Measurements from ENCODE around the gene RASD1. TPM values are rescaled to one million over a fixed set of nuclear protein-coding genes. Genes with fewer than 3 reads are reported as not detected.

RASD1 gene
- total RNA-seq, 1 experiment from 2014 or later, result 11.0 TPM

- Histone ChIP-seq H3K9me3 (no peaks in the 10 kb centered on the region), H3K4me3 (ENCODE audit: low read depth, low read length) (peak within 1 kb of the TSS; percentile 93), H3K36me3 (ENCODE audit: control insufficient read depth, insufficient read depth, low read length) (no peaks in the 10 kb centered on the region), H3K27me3 (replicated peaks; ENCODE audit: control insufficient read depth, insufficient read depth, low read length) (no peaks in the 10 kb centered on the region; the same call in 1 of the 2 replicates), H3K4me1 (peaks cover 12% of the 10 kb centered on the region; the same call in 1 of the 2 replicates)
- POLR2A ChIA-PET, result interaction anchor here (0.6 kb wide), 1 partner anchor 89 kb away, joined by 4 read pairs; no protein-coding TSS in a partner anchor
- H3K36me3 Mint-ChIP-seq (ENCODE audit: insufficient read depth, unreplicated experiment), result peaks cover 23% of the 10 kb centered on the region
- H3K4me3 Mint-ChIP-seq (ENCODE audit: unreplicated experiment), result peak within 1 kb of the TSS; percentile 93
- DNase-seq, result peak; percentile 95 to 97
- H3K27me3 Mint-ChIP-seq (ENCODE audit: insufficient read depth, unreplicated experiment), result peaks cover 7% of the 10 kb centered on the region
- no peaks in the 10 kb centered on the region for H3K9me3 Mint-ChIP-seq (ENCODE audit: unreplicated experiment)
- peak within 1 kb of the TSS; percentile 97 for H3K27ac Mint-ChIP-seq (ENCODE audit: unreplicated experiment)
- BruUV-seq (replicated peaks), result TSS peak; percentile 62
- CTCF ChIA-PET, result interaction anchor here (0.7 kb wide), 1 partner anchor 156 kb away, joined by 3 read pairs; no protein-coding TSS in a partner anchor
- no peaks in the 10 kb centered on the region for H3K4me1 Mint-ChIP-seq (ENCODE audit: low read depth, unreplicated experiment)
- no peak for TF ChIP-seq CTCF (IDR thresholded peaks at IDR 0.05; ENCODE audit: insufficient read depth in 1 of 2, low read depth in 1 of 2, low read length in 1 of 2, severe bottlenecking in 1 of 2, unreplicated experiment in 1 of 2)
- intact Hi-C loops (cut with micrococcal nuclease; ENCODE audit: unreplicated experiment), result loop anchor here (2.0 kb wide), 2 partner anchors 20 to 30 kb away; partner anchors contain the start of gene RASD1
These were observed 19.2 kb downstream of the RASD1 start, which contains the start of gene MED9 for GRCh38 chr17:17476865-17477467. TSS of gene MED9 (plus strand) at chr17:17477000. CDS start at chr17:17477042, 42 bp downstream.

GRCh38 chr17:17474341-17474740 lies 21.9 kb downstream of the RASD1 start:
- no peaks in the 10 kb centered on the region for H3K36me3 ChIP-seq (ENCODE audit: control insufficient read depth, insufficient read depth, low read length)
- no peak for DNase-seq
- Mint-ChIP-seq H3K4me3 (ENCODE audit: unreplicated experiment) (no peak overlapping the region), H3K9me3 (ENCODE audit: unreplicated experiment) (no peaks in the 10 kb centered on the region), H3K4me1 (ENCODE audit: low read depth, unreplicated experiment) (no peaks in the 10 kb centered on the region), H3K27me3 (ENCODE audit: insufficient read depth, unreplicated experiment) (peaks cover 7% of the 10 kb centered on the region), H3K27ac (ENCODE audit: unreplicated experiment) (no peak overlapping the region), H3K36me3 (ENCODE audit: insufficient read depth, unreplicated experiment) (peaks cover 13% of the 10 kb centered on the region)
- ChIA-PET POLR2A (no interaction called here), CTCF (no interaction called here)
- no peak for TF ChIP-seq CTCF (IDR thresholded peaks at IDR 0.05; ENCODE audit: insufficient read depth in 1 of 2, low read depth in 1 of 2, low read length in 1 of 2, severe bottlenecking in 1 of 2, unreplicated experiment in 1 of 2)
- BruUV-seq (replicated peaks), result no TSS peak
- H3K4me1 ChIP-seq, result peaks cover 12% of the 10 kb centered on the region; the same call in 1 of the 2 replicates
- H3K27me3 ChIP-seq (replicated peaks; ENCODE audit: control insufficient read depth, insufficient read depth, low read length), result no peaks in the 10 kb centered on the region; the same call in 1 of the 2 replicates
- intact Hi-C loops (cut with micrococcal nuclease; ENCODE audit: unreplicated experiment), result no loop called here
- H3K4me3 ChIP-seq (ENCODE audit: low read depth, low read length), result no peak overlapping the region
- no peaks in the 10 kb centered on the region for H3K9me3 ChIP-seq

- Mint-ChIP-seq H3K4me3 (ENCODE audit: unreplicated experiment) (no peak overlapping the region), H3K27me3 (ENCODE audit: insufficient read depth, unreplicated experiment) (peaks cover 7% of the 10 kb centered on the region), H3K36me3 (ENCODE audit: insufficient read depth, unreplicated experiment) (peaks cover 9% of the 10 kb centered on the region), H3K4me1 (ENCODE audit: low read depth, unreplicated experiment) (no peaks in the 10 kb centered on the region), H3K9me3 (ENCODE audit: unreplicated experiment) (no peaks in the 10 kb centered on the region), H3K27ac (ENCODE audit: unreplicated experiment) (no peak overlapping the region)
- no TSS peak for BruUV-seq (replicated peaks)
- Histone ChIP-seq H3K9me3 (no peaks in the 10 kb centered on the region), H3K27me3 (replicated peaks; ENCODE audit: control insufficient read depth, insufficient read depth, low read length) (no peaks in the 10 kb centered on the region; the same call in 1 of the 2 replicates), H3K36me3 (ENCODE audit: control insufficient read depth, insufficient read depth, low read length) (no peaks in the 10 kb centered on the region), H3K4me3 (ENCODE audit: low read depth, low read length) (no peak overlapping the region), H3K4me1 (peaks cover 4% of the 10 kb centered on the region; the same call in 1 of the 2 replicates)
- CTCF ChIA-PET, result interaction anchor here (0.6 to 1.0 kb wide), 6 partner anchors 12 to 574 kb away, joined by 3 to 6 read pairs (median 4); partner anchors contain the start of gene RASD1
- POLR2A ChIA-PET, result interaction anchor here (0.6 kb wide), 1 partner anchor 115 kb away, joined by 3 read pairs; no protein-coding TSS in a partner anchor
- TF ChIP-seq CTCF (IDR thresholded peaks at IDR 0.05; ENCODE audit: insufficient read depth in 1 of 2, low read depth in 1 of 2, low read length in 1 of 2, severe bottlenecking in 1 of 2, unreplicated experiment in 1 of 2), result no peak
- intact Hi-C loops (cut with micrococcal nuclease; ENCODE audit: unreplicated experiment), result no loop called here
- DNase-seq, result no peak
These were observed 23.8 kb downstream of the RASD1 start for GRCh38 chr17:17472333-17472920.
